NCI-H2171 (cell line): ENCODE measurements around the gene KCNQ5.

Experiments used
- DNase-seq: peaks from one replicate; lab custom pipeline; 2025; lab: John Stamatoyannopoulos, UW

KCNQ5 gene

DNA sequence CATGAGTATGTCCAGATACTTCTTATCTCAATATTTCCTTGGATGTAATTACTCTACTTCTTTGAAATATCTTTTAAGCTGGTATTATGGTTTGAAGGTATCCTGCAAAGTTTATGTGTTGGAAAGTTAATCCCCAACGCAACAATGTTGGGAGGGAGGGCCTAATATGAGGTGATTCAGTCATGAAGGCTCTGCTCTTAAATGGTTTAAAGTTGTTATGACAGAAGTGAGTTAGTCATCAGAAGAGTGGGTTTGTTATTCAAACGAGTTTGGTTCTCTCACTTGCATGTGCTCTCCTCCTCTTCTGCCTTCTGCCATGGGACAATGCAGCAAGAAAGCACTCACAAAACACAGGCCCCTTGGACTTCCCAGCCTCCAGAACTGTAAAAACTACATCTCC lies 176.3 kb downstream of the KCNQ5 start:
- DNase-seq = no peak

DNA sequence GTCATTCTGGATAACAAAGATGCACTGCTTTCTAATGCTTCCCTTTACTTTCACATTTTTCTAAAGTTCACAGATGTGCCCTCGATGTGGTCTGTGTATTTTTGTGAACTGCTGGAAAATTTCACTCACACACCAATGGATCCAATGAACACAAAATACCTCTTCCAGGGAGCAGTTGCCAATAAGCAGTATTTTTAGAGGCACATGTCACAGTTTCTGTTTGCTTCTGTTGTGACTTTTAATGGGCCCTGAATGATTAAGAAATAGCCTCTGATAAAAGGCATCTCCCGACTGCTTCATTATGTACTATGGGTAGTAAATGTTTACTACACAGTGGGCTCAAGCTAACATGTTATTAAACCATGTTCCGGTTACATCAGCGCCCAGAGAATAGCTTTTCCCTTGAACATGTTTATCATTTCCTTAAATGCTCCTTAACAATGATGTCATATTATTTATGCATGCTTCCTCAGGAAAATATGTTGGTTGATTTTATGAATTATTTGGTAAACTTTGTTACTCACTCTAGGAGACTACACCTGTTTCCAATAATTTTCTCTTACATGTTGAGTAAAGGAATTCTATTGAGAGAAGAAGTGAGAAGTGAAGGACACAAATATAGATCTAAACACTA lies 188.0 kb downstream of the KCNQ5 start:
- DNase-seq = no peak

DNA sequence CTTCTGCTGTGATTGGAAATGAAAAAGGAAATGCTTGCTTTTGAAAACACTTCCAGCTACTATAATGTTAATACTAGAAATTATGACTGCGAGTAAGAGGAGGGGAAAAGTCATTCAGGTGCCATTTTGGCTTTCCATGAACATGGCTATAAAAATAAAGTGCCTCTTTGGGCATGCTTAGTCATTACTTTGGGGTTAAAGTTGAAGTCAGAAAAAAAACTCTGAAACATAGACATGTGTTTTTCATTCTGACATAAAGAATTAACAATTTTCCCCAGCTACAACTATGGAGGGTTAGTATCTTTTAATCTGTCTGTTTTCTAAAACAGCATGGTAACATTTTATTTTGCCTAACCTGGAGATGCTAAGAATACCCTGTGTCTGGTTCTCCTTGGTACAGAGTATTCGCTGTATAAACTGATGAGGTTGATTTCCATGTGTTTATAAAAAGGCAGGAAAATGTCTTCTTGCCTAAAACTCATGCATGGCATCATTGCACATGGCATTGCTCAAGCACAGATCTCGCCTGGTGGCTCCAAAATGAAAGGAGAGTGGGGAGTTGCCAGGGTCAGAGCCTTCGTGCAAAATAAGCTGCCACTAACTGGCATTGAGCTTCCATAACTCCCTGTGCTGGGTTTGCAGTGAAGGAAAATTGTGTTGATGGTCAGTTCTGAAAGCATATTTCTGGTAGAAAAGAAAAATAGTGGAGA lies 188.9 kb downstream of the KCNQ5 start:
- no peak for DNase-seq

DNA sequence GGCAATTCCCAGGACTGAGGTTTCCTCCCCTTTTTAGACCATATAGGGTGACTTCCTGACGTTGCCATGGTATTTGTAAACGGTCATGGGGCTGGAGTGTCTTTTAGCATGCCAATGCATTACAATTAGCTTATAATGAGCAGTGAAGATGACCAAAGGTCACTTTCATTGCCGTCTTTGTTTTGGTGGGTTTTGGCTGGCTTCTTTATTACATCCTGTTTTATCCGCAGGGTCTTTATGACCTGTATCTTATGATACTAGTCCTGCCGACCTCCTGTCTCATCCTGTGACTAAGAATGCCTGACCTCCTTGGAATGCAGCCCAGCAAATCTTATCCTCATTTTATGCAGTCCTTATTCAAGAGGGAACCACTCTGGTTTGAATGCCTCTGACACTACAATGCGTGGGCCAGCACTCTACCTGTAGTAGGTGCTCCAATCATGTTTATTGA lies 190.1 kb downstream of the KCNQ5 start:
- no peak for DNase-seq

DNA sequence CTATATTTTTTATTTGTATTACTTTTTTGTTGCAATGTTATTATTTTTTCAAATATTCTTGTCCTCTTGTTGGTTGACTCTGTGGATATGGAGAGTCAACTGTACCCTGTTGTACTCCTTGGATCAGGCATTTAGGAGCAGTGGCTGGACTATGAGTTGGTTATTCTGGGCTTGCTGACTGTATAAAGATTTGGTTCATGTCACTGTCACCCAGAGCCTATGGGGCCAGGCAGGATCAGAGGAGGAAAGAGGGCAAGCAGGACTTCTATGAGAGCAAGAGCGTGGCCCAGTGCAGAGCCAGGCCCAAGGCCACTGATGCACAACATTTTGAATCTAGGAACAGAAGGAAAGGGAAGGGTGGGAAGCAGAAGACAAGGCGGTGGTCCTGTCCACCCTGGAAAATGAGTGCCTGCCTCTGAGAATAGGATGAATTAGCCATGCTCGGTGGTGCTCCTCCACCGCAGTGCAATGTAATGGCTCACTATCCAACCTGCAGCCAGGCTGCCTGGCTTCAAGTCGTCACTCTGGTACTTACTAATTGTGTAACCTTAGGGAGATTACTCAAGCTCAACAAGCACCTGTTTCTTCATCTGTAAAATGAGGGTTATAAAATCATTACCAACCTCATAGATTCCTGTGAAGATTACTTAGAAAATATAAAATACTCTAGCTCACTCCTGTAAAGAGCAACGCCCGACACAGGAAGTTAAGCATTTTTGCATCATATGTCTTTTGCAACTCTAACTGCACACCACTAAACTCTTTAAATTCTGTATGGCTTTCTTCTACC lies 192.1 kb downstream of the KCNQ5 start:
- DNase-seq = no peak

DNA sequence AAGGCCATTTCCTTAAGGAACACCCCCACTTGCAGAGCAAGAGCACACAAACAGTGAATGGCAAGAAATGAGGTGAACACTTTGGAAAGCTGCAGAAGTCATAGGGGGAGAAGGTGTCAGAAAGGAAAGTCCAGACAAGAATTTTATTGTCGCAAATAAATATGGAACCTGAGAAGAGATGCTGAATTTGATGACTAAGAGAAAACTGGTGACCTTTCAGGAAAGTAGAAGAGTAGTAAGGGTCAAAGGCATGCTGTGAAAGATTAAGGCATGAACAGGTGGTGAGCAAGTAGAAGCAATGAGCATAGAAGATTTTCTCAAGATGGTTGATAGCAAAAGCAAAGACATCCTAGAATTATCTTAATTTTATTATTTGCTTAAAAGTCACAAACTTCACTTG lies 194.2 kb downstream of the KCNQ5 start:
- no peak for DNase-seq

DNA sequence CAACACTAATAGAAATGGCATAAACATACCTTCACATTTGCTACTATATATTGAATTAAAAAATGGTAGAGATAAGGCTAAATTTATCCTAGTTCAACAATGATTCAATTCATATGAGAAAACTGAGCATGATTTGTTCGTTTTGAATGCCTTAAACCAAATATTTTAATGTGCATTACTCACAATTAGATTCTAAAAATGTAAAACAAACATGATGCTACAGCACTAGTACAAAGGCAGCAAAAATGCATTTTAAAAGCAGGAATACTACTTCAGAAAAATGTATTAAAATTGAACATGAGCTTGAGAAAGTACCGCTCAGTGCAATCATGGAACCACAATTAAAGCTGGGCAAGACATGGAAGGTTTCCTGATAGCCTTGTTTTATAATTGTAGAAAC lies 195.3 kb downstream of the KCNQ5 start:
- no peak for DNase-seq

DNA sequence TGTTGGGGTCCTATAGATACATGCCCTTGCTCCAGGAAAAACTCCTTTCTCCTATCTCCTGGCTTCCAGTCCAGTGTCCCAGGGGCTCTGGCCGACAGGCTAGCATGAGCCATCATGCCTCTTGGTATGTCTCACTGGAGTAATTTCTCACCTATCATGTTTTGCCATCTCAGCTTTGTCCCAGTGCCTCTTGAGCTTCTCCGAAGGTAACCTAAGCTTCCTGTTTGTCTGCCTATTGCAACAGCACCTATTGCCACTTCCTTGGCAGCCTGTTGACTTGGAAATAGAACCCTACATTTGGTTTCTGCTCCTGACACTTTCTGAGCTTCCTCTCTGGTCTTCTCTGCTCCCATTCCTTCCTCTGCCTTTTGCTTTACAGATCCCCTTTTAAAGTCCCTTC lies 197.7 kb downstream of the KCNQ5 start:
- DNase-seq = no peak

DNA sequence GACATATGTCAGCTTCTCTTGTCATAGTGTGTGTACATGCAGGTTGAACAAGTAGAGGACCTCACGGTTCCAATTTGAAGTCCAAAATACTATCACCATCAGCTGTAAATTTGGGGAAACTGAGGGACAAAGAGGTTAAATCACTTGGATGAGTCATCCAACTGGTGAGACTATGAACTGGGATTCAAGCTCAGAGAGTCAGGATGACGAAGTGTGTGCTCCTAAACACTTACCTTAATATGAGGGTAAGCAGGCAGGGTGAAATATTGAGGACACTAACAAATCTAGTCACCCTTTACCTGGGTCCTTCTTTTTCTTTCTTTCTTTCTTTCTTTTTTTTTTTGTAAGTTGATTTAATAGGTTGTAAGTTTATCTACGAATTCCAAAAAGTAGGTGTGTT lies 198.3 kb downstream of the KCNQ5 start:
- DNase-seq = no peak

DNA sequence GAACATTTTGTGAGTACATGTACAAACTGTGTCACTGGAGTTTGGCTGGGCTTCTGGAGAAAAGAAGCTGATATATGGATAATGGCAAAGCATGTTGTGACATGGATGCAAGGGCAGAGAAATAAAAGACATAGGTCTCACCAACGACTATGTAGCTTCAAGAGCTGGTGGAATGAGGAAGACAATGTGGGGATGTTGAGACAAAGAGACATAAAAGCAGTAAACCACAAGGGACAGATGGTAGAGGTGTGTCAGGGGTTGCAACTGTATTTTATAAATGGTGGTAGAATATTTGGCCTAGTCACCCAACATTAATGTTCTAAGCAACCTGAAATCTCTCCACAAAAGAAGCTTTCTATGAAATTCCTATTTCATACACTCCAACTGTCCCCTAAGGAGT lies 199.0 kb downstream of the KCNQ5 start:
- DNase-seq = no peak

DNA sequence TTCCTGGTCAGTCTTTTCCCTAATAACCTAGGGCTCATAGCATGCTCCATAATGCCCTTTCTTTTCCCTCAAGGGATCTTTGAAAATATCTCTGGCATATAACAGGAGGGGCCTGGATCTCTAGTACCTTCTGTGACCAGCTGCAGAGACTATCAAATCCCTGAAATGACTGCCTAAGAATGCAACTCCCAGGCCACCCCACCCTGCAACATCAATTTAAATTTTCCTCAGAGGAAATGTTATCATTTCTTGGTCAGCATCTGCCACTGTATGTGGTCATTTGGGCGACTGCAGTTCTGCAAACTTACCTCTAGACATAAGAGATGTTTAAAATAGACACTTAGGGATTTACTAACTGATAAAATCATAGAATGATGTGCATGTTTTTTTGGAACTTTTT lies 200.2 kb downstream of the KCNQ5 start:
- DNase-seq = no peak

DNA sequence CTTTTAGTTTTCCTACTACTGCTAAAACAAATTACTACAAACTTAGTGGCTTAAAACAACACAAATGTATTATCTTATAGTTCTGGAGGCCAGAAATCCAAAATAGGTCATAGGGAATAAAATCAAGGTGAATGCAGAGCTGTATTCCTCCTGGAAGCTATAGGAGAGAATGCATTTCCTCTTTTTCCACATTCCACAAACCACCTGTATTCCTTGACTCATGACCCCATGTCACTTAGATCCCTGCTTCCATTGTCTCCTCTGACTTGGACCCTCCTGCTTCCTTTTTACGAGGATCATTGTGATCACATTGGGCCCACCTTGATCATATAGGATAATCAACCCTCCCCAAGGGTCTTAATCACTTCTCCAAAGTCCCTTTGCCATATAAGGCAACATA lies 200.8 kb downstream of the KCNQ5 start:
- no peak for DNase-seq

DNA sequence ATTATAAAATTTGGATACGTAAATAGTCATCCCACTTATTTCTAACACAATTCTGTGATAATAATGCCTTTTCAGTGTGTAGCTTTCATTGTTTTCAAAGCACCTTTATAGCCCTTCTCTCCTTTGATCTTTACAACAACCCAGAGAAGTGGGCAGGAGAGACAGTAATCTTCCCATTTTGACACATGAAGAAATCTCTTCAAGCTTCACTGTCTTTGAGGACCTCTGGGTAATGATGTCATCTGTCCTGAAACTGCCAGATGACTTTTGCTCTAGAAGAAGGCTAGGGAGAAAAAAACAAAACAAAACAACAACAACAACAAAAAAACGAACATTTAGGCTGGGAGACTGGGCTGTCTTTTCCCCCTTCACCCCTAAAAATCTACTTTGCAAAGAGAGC lies 203.0 kb downstream of the KCNQ5 start:
- no peak for DNase-seq

DNA sequence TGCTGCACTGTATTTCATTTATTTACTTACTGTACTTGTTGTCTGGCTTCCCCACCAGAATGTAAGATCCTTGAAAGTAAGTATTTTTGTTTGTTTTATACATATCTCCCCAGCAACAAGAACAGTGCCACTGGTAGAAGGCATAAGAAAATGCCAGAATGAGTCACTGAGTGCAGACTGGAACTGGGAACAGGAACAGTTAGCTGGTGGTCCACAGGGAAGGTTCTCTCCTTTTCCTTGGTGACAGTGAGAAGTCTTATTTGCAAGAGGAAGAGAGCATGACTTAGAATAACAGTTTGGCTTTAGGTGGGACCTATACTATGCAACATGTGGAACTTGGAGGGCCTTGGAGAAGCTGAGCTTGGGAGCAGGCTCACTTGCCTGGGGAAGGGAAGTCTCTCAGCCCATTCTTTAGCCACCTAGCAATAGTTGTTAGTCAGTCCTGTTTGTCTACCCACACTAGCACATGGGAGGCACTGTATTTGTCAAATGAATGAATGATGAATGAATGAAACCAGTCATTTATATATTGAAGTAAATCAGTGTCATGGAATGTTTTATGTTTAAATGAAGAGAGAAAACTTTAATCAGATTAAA lies 203.5 kb downstream of the KCNQ5 start:
- DNase-seq = no peak

DNA sequence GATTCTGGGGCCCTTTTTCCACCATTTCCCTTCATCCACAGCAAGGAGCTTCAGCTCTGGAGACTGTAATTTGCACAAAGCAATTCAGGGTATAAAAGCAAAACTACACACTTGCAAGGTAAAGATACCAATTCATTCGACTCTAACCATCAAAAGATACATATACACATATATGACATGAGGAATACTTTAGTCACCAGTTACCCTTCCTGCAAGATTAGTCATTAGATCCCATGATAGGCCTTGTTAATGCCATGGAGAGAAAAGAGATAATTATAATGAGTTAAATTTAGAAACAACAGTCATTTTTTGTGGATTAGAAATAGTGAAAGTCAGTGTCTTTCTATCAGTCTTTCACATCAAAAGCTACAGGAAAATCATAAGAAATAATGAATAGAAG lies 204.2 kb downstream of the KCNQ5 start:
- no peak for DNase-seq

DNA sequence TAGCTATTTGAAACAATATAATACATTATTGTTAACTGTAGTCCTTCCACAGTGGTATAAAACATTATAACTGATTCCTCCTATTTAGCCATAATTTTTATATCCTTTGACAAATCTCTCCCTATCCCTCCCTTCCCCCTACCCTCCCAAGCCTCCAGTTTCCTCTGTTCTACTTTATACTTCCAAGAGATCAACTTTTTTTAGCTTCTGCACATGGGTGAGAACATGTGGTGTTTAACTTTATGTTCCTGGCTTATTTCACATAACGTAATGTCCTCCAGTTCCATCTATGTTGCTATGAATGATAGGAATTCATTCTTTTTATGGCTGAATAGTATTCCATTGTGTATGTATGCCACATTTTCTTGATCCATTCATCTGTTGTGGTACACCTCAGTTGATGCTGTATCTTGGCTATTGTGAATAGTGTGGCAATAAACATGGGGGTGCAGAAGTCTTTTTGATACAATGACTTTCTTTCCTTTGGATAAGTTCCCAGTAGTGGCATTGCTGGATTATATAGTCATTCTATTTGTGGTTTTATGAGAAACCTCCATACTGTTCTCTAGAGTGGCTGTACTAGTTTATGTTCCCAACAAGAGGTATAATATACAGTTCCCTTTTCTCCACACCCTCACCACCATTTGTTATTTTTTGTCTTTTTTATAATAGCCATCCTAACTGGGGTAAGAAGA lies 205.0 kb downstream of the KCNQ5 start:
- DNase-seq = no peak

DNA sequence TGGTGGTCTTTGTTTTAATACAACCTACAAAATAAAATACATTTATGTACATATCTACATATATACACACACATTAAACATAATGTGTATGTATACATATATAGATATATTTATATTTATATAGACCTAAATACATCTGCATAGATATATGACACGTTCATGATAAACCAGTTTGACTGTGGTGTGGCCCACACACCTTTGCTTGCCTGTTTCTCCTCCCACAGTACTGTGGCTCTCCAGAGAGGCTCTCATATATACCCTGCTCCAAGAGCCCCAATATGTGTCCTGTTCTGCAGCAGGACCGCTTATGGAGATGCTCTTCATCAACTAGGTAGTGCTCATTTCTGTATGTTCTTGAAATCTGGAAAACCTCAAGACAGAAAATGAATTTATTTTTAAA lies 207.0 kb downstream of the KCNQ5 start:
- DNase-seq = no peak

DNA sequence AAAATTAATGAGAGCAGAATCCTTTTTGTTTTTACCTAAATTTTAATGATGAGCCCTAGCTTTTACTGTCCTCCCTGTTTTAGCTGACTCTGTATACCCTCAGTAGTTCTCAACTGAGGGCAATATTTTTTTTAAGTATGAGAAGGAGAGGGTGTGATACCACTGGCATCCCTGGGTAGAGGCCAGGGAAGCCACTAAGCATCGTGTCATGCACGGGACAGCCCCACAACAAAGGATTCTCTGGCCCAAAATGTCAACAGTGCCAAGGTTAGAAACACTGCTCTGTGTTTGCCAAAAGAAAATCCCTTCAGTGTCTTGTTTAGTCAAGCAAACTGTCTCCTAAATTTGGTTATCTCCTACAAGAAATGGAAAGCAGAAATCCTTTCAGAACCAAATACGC lies 210.4 kb downstream of the KCNQ5 start:
- no peak for DNase-seq

DNA sequence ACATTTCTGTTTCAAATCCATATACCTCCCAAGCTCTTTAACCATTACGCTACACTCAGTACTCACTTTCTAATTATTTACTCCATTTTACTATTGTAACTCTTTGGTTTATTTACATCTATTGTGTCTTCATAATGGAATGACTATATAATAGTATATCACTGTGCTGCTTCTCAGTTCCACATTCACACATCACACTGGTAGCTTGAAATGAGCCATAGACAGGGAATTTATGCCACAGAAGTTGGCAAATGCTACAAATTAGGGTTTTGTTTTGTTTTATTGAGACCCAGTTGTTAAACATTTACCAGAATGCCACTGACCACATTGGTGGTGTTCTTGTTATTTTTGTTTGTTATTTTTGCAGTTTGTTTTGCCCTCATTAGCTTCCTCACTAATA lies 213.9 kb downstream of the KCNQ5 start:
- no peak for DNase-seq

DNA sequence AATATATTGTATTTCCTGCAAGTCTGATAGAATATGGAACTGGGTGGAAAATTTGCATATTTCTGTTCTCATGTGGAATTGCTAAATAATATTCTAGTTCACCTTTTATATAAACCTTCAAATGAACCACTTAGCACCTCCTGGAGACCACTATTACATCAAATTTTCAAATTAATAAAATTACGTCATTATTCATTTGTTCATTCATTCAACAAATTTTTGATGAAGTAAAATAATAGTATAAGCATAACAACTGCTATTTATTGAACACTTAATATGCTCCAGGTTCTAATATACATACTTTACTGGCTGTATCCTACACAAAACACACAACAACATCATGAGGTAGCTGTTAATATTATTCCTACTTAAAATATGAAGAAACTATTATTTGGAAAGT lies 215.1 kb downstream of the KCNQ5 start:
- DNase-seq = no peak

DNA sequence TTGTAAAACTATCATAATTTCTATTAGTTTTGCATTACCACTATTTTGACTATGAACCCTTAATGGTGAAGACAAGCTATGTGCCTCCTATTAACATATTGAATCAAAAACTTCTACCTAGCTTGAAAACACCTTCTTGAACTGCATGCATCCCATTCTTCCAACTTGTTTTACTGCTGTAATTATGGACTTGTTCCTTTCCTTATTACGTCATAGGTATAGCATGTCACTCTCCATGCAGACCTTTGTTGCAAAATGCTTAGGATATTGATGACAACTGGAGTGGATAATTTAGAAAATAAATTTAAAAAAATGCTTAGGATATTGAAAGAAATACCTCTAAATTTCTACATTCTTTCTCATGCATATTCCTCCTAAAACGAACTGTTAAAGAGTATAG lies 219.3 kb downstream of the KCNQ5 start:
- DNase-seq = no peak

DNA sequence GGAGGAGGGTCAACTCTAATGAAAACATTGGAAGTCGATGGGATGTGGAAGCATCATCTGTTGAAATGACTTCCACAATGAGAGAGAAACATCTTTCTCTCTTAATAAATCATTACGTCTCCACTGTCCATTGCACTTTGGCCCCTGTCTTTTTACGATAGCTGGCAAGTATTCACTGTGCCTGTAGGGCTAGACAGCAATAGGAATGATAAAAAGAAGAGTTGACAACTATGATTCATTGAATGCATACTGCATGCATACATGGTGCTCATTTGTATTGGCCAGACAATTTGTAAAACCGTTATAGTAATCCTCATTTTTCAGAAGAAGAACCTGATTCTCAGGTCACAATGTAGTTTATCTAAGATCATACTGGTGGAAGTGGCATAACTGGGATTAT lies 220.3 kb downstream of the KCNQ5 start:
- DNase-seq = no peak
